ENCODE measurements around the gene ZNF417.
"Not testable (repeated sequence)": the region's sequence is repeated elsewhere in the genome, so short reads cannot be mapped to it uniquely, and the experiment has no call there.

Gene ZNF417

DNA sequence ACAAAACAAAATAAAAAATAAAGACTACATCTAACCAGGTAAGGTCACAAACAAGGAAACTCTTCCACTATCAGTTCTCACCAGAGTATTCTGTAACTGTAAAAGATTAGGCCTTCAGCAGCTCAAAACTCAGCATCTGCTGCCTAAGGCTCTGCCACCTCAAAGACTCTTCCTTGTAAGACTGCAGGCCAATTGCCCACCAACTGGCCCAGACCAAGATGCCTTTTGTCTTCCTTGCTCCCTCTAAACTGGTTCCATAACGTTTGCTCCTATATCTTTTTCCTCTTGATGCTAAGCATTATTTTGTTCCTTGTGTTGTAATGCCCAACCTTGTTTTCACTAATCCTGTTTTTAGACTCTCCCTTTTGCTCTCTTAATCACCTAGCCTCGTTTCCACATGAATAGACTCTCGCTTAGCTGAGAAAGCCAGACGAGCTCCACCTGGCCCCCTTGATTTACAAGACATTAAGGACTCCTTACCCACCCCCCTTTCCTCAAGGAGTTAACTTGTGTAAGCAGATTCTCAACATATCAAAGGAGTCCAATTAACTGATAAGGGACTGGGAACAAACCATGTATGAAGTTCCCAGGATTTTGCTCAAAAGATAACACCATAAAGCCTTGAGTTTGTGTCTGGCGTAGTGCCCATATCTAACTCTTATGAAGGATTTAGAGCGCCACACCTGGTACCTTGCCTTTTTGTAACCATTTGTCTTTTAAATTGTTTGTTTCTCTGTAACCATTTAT is 29.0 kb downstream of the ZNF417 start:
- DNase-seq: no peak

DNA sequence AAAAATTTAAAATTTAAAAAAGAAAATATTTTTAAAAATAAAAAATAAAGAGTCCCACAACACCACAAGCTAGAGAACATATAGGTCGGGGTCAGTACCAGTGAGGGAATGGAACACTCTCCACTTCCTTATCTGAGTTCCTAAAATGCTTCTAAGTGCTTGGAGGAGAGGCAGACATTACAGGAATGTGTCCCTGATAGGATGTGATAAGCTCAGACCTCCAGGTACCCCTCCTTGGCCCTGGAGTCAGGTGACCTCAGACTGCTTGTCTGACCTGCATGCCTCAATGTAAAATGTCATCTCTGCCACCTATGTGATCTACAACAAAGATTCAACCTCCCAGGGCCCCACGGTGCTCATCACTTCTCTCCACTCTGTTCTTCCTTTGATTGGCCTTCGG is 30.3 kb downstream of the ZNF417 start:
- DNase-seq: no peak

DNA sequence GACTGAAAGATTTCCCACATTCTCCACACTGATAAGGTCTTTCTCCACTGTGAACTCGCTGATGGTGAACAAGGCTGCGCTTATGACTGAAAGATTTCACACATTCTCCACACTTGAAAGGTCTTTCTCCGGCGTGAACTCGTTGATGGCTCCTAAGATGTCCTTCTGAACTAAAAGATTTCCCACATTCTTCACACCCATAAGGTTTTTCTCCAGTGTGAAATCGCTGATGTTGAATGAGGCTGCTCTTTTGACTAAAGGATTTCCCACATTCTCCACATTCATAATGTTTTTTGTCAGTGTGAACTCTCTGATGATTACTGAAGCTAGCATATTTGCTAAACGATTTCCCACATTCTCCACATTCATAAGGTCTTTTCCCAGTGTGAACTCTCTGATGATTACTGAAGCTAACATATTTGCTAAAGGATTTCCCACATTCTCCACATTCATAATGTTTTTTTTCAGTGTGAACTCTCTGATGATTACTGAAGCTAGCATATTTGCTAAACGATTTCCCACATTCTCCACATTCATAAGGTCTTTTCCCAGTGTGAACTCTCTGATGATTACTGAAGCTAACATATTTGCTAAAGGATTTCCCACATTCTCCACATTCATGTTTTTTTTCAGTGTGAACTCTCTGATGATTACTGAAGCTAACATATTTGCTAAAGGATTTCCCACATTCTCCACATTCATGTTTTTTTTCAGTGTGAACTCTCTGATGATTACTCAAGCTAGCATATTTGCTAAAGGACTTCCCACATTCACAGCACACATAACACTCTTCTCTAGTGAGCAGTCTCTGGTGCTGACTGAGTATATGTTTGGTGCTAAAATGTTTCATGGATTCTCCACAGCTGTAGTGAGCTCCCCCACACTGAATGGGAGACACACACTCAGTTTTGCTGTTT is 42.3 kb downstream of the ZNF417 start:
- DNase-seq: not testable (repeated sequence)

DNA sequence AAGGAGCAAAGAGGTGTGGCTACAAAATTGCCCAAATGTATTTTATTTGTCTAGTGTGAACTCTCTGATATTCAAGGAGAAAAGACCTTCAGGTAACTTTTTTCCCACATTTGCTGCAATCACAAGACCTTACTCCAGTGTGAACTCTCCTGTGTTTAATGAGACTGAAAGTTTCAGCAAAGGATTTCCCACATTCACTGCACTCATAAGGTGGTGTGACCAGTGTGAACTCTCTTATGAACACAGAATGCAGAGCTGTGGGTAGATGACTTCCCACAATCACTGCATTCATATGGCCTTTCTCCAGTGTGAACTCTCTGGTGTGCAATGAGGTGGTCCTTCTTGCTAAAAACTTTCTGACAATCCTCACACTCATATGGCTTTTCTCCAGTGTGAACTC is 43.9 kb downstream of the ZNF417 start:
- DNase-seq: no peak

DNA sequence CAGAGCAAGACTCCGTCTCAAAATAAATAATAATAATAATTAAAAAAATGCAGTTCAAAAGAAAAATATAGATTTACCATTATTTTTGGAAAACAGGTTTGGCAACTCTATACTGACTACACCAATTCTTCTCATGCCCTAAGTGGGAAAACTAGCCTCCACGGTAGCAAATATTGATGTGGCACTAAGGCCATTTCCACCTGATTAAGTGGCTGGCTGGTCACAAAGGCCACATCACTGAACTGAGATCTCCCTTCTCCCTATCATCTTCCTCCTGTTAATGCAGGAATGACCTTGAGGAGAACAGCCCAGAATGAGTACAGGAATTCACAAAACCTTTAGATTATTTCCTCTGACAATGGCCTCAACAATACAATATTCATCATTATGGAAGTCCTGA is 46.2 kb downstream of the ZNF417 start:
- DNase-seq: no peak

DNA sequence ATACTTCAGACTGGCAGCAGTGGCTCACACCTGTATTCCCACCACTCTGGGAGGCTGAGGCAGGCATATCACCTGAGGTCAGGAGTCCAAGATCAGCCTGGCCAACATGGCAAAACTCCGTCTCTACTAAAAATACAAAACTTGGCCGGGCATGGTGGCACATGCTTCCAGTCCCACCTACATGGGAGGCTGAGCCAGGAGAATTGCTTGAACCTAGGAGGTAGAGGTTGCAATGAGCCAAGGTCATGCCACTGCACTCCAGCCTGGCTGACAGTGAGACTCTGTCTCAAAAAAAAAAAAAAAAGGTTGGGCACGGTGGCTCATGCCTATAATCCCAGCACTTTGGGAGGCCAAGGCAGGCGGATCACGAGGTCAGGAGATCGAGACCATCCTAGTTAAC is 46.7 kb downstream of the ZNF417 start:
- not testable (repeated sequence) for DNase-seq

DNA sequence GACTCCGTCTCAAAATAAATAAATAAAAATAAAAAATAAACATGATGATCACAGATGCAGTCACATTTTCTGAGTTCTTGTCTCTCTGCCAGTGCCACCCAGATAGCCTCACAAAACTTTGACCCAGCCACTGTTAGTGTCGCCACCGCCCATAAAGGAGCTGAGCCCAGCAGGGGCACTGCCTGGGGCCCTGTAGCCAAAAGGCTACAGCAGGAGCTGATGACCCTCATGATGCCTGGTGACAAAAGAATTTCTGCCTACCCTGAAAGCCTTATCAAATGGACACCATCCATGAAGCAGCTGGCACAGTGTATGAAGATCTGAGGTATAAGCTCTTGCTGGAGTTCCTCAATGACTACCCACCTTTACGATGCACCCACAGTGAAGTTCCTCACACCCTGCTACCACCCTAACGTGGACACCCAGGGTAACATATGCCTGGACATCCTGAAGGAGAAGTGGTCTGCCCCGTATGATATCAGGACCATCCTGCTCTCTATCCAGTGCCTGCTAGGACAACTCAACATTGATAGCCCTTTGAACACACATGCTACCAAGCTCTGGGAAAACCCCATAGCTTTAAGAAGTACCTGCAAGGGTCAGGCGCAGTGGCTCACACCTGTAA is 48.4 kb downstream of the ZNF417 start:
- DNase-seq: no peak

Data from stimulated activated CD4-positive, alpha-beta T cell treated with anti-CD3 and anti-CD28 coated beads, Interleukin-15, amount 100 ng/mL, for 24 hours (primary cell).